Activated CD8-positive, alpha-beta memory T cell treated with anti-CD3 and anti-CD28 coated beads, Interleukin-2, amount 50 U/mL, for 1 hour (primary cell): ENCODE results near the gene PCDHA6.
"Not testable (repeated sequence)": the region's sequence is repeated elsewhere in the genome, so short reads cannot be mapped to it uniquely, and the experiment has no call there.

Experiments used
- DNase-seq: peaks from one replicate; pipeline ENCODE4 v3.0.0-alpha.2; 2020; ENCODE audit errors: extremely low read depth

Gene PCDHA6

DNA sequence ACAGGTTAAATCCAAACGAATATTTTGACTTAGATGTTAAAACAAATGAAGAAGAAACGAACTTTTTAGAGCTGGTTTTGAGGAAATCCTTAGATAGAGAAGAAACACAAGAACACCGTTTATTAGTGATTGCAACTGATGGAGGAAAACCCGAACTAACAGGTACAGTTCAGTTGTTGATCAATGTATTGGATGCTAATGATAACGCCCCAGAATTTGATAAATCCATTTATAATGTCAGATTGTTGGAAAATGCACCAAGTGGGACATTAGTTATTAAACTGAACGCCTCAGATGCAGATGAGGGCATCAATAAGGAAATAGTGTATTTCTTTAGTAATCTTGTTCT, 5.5 kb upstream of the PCDHA6 start:
- DNase-seq, result no peak

DNA sequence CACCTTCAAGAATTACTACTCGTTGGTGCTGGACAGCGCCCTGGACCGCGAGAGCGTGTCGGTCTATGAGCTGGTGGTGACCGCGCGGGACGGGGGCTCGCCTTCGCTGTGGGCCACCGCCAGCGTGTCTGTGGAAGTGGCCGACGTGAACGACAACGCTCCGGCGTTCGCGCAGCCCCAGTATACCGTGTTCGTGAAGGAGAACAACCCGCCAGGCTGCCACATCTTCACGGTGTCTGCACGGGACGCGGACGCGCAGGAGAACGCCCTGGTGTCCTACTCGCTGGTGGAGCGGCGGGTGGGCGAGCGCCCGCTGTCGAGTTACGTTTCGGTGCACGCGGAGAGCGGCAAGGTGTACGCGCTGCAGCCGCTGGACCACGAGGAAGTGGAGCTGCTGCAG, 4.8 kb upstream of the PCDHA6 start:
- DNase-seq, result not testable (repeated sequence)

- no peak for DNase-seq
These were observed 4.3 kb upstream of the PCDHA6 start for GRCh38 chr5:140823475-140823874.

DNA sequence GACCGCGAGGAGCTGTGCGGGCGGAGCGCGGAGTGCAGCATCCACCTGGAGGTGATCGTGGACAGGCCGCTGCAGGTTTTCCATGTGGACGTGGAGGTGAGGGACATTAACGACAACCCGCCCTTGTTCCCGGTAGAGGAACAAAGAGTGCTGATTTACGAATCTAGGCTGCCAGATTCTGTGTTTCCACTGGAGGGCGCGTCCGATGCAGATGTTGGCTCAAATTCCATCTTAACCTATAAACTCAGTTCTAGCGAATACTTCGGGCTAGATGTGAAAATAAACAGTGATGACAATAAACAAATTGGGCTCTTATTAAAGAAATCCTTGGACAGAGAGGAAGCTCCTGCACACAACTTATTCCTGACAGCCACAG, 590 bp downstream of the PCDHA6 start:
- DNase-seq, result no peak

GRCh38 chr5:140829511-140830501, 2.0 kb downstream of the PCDHA6 start:
- not testable (repeated sequence) for DNase-seq

GRCh38 chr5:140833993-140834392, 6.2 kb downstream of the PCDHA6 start, which contains the start of gene PCDHA7:
Gene PCDHA7, plus strand, starts transcription at chr5:140834269. Its CDS starts 115 bp downstream, at chr5:140834384.
- DNase-seq, result no peak

DNA sequence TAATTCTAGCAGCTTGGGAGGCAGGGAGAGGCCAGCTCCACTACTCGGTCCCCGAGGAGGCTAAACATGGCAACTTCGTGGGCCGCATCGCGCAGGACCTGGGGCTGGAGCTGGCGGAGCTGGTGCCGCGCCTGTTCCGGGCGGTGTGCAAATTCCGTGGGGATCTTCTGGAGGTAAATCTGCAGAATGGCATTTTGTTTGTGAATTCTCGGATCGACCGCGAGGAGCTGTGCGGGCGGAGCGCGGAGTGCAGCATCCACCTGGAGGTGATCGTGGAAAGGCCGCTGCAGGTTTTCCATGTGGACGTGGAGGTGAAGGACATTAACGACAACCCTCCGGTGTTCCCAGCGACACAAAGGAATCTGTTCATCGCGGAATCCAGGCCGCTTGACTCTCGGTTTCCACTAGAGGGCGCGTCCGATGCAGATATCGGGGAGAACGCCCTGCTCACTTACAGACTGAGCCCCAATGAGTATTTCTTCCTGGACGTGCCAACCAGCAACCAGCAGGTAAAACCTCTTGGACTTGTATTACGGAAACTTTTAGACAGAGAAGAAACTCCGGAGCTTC, 6.8 kb downstream of the PCDHA6 start:
- not testable (repeated sequence) for DNase-seq

DNA sequence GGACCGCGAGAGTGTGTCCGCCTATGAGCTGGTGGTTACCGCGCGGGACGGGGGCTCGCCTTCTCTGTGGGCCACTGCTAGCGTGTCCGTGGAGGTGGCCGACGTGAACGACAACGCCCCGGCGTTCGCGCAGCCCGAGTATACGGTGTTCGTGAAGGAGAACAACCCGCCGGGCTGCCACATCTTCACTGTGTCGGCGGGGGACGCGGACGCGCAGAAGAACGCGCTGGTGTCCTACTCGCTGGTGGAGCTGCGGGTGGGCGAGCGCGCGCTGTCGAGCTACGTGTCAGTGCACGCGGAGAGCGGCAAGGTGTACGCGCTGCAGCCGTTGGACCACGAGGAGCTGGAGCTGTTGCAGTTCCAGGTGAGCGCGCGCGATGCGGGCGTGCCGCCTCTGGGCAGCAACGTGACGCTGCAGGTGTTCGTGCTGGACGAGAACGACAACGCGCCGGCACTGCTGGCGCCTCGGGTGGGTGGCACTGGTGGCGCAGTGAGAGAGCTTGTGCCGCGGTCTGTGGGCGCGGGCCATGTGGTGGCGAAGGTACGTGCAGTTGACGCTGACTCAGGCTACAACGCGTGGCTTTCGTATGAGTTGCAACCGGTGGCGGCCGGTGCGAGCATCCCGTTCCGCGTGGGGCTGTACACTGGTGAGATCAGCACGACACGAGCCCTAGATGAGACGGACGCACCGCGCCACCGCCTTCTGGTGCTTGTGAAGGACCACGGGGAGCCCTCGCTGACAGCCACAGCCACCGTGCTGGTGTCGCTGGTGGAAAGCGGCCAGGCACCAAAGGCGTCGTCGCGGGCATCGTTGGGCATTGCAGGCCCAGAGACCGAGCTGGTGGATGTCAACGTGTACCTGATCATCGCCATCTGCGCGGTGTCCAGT, 8.1 kb downstream of the PCDHA6 start:
- no peak for DNase-seq

- no peak for DNase-seq
These were observed 13.5 kb downstream of the PCDHA6 start, which contains the start of gene PCDHA8 for GRCh38 chr5:140840978-140841962. Gene PCDHA8, plus strand, starts transcription at chr5:140841187. Its CDS starts 135 bp downstream, at chr5:140841322.

DNA sequence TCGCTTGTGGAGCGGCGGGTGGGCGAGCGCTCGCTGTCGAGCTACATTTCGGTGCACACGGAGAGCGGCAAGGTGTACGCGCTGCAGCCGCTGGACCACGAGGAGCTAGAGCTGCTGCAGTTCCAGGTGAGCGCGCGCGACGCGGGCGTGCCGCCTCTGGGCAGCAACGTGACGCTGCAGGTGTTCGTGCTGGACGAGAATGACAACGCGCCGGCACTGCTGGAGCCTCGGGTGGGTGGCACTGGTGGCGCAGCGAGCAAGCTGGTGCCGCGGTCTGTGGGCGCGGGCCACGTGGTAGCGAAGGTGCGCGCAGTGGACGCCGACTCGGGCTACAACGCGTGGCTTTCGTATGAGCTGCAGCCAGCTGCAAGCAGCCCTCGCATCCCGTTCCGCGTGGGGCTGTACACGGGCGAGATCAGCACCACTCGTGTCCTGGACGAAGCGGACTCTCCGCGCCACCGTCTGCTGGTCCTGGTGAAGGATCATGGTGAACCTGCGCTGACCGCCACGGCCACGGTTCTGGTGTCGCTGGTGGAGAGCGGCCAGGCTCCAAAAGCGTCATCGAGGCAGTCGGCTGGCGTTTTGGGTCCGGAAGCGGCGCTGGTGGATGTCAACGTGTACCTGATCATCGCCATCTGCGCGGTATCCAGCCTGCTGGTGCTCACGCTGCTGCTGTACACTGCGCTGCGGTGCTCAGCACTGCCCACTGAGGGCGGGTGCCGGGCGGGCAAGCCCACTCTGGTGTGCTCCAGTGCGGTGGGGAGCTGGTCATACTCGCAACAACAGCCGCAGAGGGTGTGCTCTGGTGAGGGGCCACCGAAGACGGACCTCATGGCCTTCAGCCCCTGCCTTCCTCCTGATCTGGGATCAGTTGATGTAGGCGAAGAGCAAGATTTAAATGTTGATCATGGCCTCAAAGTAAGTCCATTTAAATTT, 15.3 kb downstream of the PCDHA6 start:
- no peak for DNase-seq

- DNase-seq, result not testable (repeated sequence)
These were observed 20.7 kb downstream of the PCDHA6 start, which contains the start of gene PCDHA9 for GRCh38 chr5:140848139-140849102. Gene PCDHA9, plus strand, starts transcription at chr5:140848382. Its CDS starts 114 bp downstream, at chr5:140848496.

DNA sequence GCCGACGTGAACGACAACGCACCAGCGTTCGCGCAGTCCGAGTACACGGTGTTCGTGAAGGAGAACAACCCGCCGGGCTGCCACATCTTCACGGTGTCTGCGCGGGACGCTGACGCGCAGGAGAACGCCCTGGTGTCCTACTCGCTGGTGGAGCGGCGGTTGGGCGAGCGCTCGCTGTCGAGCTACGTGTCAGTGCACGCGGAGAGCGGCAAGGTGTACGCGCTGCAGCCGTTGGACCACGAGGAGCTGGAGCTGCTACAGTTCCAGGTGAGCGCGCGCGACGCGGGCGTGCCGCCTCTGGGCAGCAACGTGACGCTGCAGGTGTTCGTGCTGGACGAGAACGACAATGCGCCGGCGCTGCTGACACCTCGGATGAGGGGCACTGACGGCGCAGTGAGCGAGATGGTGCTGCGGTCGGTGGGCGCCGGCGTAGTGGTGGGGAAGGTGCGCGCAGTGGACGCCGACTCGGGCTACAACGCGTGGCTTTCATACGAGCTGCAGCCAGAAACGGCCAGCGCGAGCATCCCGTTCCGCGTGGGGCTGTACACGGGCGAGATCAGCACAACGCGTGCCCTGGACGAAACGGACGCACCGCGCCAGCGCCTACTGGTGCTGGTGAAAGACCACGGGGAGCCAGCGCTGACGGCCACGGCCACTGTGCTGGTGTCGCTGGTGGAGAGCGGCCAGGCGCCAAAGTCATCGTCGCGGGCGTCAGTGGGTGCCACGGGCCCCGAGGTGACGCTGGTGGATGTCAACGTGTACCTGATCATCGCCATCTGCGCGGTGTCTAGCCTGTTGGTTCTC, 22.3 kb downstream of the PCDHA6 start:
- not testable (repeated sequence) for DNase-seq

DNA sequence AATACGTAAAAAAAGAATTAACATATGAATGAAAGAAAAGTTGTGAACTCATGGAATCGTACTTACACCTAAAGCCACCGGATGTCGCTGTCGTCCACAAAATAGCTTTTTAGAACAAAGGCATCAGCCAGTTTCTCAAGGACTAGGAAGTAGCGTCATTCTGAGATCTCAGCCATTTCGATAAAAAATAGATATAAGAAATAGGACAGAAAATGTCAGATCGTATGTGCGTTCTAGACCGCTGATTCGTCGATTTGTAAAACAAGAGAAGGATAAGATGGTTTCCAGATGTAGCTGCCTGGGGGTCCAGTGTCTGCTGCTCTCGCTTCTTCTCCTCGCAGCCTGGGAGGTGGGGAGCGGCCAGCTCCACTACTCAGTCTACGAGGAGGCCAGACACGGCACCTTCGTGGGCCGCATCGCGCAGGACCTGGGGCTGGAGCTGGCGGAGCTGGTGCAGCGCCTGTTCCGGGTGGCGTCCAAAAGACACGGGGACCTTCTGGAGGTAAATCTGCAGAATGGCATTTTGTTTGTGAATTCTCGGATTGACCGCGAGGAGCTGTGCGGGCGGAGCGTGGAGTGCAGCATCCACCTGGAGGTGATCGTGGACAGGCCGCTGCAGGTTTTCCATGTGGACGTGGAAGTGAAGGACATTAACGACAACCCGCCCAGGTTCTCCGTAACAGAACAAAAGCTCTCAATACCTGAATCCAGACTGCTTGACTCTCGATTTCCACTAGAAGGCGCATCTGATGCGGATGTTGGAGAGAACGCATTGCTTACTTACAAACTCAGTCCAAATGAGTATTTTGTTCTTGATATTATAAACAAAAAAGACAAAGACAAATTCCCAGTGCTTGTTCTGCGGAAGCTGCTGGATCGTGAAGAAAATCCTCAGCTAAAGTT, 28.3 kb downstream of the PCDHA6 start, which contains the start of gene PCDHA10:
TSS of gene PCDHA10 (plus strand) at position 126 of the 903 bp plus-strand sequence. CDS start at position 278, 152 bp downstream.
- no peak for DNase-seq

DNA sequence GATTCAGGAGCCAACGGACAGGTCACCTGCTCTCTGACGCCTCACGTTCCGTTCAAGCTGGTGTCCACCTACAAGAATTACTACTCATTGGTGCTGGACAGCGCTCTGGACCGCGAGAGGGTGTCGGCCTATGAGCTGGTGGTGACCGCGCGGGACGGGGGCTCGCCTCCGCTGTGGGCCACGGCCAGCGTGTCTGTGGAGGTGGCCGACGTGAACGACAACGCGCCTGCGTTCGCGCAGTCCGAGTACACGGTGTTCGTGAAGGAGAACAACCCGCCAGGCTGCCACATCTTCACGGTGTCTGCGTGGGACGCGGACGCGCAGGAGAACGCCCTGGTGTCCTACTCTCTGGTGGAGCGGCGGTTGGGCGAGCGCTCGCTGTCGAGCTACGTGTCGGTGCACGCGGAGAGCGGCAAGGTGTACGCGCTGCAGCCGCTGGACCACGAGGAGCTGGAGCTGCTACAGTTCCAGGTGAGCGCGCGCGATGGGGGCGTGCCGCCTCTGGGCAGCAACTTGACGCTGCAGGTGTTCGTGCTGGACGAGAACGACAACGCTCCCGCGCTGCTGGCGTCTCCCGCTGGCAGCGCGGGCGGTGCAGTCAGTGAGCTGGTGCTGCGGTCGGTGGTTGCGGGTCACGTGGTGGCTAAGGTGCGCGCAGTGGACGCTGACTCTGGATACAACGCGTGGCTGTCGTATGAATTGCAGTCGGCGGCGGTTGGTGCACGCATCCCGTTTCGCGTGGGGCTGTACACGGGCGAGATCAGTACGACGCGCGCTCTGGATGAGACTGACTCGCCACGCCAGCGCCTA, 29.6 kb downstream of the PCDHA6 start:
- no peak for DNase-seq

- DNase-seq, result no peak
These were observed 30.2 kb downstream of the PCDHA6 start for GRCh38 chr5:140857987-140858240.
